Right renal pelvis (tissue), 4 donors: ENCODE results near the gene TMEM39B. TPM values are rescaled to one million over a fixed set of nuclear protein-coding genes. Genes with fewer than 3 reads are reported as not detected.
"Not testable (repeated sequence)": the region's sequence is repeated elsewhere in the genome, so short reads cannot be mapped to it uniquely, and the experiment has no call there.

ENCODE experiments used
- DNase-seq, 4 donors: peaks; one replicate each; pipeline ENCODE4 v3.0.0-alpha.2; 2013; ENCODE audit warnings: low read depth in 4 of 4, low spot score in 3 of 4, missing footprints in 1 of 4
- polyA plus RNA-seq, 4 donors: library from polyadenylated mRNA; unstranded; fragments of 120-200 nt; gene quantifications; one replicate each; pipeline ENCODE4 v1.2.1, GENCODE V29; 2013; ENCODE audit not compliant: insufficient read length in 4 of 4

The TMEM39B gene
- 10 to 100 TPM; 19.7 to 22.1 (median 19.9) TPM for polyA plus RNA-seq

- peak; percentile 89 to 97 (median 92) for DNase-seq
Observed at GRCh38 chr1:32072622-32073298, at the start of gene TMEM39B. Gene TMEM39B, plus strand, starts transcription at chr1:32072939. Its CDS starts 109 bp downstream, at chr1:32073048.

GRCh38 chr1:32023351-32023750, 49.4 kb upstream of the TMEM39B start:
- DNase-seq, result no peak

GRCh38 chr1:32025515-32025914, 47.2 kb upstream of the TMEM39B start:
- no peak for DNase-seq

GRCh38 chr1:32028746-32029145, 44.0 kb upstream of the TMEM39B start:
- no peak for DNase-seq

GRCh38 chr1:32031578-32032274, 41.0 kb upstream of the TMEM39B start:
- DNase-seq, result no peak

- DNase-seq, result no peak
Observed at GRCh38 chr1:32032275-32032615, 40.5 kb upstream of the TMEM39B start.

GRCh38 chr1:32035119-32035518, 37.6 kb upstream of the TMEM39B start:
- no peak for DNase-seq

GRCh38 chr1:32040711-32041110, 32.0 kb upstream of the TMEM39B start:
- no peak for DNase-seq

- no peak for DNase-seq
Observed at GRCh38 chr1:32042330-32042729, 30.4 kb upstream of the TMEM39B start.

- no peak for DNase-seq
Observed at GRCh38 chr1:32044234-32044633, 28.5 kb upstream of the TMEM39B start.

GRCh38 chr1:32045772-32046171, 27.0 kb upstream of the TMEM39B start:
- no peak for DNase-seq

- DNase-seq, result no peak
Observed at GRCh38 chr1:32047701-32048100, 25.0 kb upstream of the TMEM39B start.

GRCh38 chr1:32048440-32048839, 24.3 kb upstream of the TMEM39B start:
- no peak for DNase-seq

- no peak for DNase-seq
Observed at GRCh38 chr1:32051706-32052105, 21.0 kb upstream of the TMEM39B start.

- no peak for DNase-seq
Observed at GRCh38 chr1:32052887-32053286, 19.9 kb upstream of the TMEM39B start.

- DNase-seq, result no peak
Observed at GRCh38 chr1:32055416-32055815, 17.3 kb upstream of the TMEM39B start.

- no peak for DNase-seq
Observed at GRCh38 chr1:32056598-32056997, 16.1 kb upstream of the TMEM39B start.

GRCh38 chr1:32060914-32061313, 11.8 kb upstream of the TMEM39B start:
- DNase-seq, result no peak

GRCh38 chr1:32062867-32063230, 9.9 kb upstream of the TMEM39B start:
- no peak for DNase-seq

GRCh38 chr1:32063261-32063681, 9.5 kb upstream of the TMEM39B start:
- DNase-seq, result peak in 1 of 4 donors; percentile 43

GRCh38 chr1:32065613-32066488, 6.9 kb upstream of the TMEM39B start:
- DNase-seq, result not testable (repeated sequence)
